Ramos (cell line): ENCODE measurements around the gene KCNQ4.

Experiments used
- in situ Hi-C: fragments of 300-500 bp; cut with MboI; formaldehyde crosslinking; loops from one replicate; pipeline ENCODE4 v1.14.3; 2022; ENCODE audit warnings: low sequenced_read_pairs; ENCODE audit not compliant: unreplicated experiment

Gene KCNQ4

DNA sequence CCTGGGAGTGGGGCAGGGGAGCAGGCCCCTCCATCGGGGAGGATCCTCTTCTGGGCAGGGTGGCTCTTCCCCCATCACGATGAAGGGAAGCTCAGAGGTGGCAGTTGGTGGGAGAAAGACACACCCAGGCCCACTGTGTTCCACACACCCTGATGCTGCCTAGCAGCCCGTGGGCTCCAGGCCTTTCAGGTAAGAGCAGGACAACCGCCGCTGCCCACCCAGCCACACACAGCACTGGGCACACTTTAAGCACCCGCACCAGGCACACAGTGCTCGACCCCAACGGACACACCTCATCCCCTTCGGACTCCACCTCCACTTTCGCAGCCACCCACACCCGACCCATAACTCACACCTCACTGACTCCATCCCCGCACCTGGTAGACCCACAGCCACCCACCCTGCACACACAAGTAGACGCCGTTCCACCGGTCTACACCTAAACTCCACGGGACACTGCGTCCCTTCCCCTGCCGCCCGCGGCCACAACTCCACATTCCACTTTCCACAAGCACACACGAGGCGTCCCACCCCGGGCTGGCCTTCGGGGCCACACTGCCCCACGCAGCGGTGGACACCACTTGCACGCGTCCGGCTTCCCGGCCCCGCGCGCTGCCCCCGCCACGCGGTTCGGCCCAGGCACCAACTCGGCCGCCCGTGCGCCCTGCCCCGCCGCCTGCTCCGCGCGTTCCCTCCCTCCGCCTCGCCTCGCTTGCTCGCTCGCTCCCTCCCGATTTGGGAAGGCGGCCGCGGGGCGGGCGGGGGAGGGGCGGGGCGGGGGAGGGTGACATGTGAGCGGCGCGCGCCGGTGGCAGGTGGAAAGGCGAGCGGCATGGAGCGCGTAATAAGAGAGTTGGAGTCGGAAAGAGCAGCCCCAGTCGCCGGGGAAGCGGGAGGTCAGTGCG lies at the start of gene KCNQ4:
Gene KCNQ4 (plus strand): TSS at position 787 of the 905 bp plus-strand sequence. CDS start 307 bp downstream, outside the sequence.
- in situ Hi-C loops, result no loop called here

DNA sequence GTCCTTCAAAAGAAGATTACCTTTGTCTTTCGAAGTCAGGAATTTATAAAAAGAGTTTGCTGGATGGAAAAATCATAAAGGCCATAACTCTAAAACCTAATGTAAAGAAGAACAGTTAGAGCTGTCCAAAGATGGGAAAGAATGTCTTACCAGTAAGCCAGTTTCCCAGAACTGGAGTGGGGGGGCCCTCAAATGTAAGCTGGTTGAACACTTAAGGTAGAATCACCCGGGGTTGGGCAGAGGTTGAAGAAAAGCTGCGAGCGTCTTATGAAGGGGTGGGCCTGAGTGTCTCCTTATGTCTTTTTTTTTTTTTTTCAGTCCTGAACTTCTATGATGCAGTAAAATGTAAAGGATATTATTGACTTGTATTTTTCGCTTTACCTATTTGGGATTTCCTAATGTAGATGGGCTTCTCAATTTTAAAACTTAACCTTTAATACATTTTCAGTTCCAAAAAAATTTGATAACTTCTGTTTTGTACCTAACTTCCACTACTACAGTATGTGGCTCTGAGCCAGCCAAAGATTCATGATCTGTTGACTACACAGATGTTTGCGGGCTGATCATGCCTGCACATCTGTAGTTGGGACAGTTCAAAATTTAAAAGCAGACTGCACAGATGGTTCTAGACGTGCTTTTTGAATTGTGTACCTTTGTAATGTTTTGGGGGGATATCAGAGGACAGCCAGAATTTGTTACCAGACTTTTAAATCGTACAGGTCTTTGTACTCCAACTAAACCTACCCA lies 48.5 kb upstream of the KCNQ4 start:
- in situ Hi-C loops, result no loop called here

DNA sequence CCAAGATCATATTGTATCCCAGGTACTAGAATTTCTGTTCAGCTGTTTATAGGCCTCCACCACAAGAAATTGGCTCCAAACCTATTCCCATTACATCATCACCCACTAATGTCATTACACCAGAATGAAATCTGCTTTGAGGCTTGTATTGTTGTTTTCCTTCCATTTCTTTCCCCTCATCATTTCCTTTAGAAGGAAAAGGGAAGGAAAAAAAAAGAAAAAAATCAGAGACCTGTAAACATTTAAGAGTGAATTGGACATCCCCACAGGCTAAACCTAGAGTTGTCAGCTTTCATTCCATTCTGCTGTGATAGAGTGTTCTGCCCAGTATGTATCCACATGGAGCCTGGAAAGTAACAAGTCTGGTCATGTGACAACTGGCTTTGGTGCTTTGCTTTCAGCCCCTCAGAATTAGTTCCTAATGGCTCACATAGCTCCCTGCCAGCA lies 47.5 kb upstream of the KCNQ4 start:
- in situ Hi-C loops, result no loop called here

DNA sequence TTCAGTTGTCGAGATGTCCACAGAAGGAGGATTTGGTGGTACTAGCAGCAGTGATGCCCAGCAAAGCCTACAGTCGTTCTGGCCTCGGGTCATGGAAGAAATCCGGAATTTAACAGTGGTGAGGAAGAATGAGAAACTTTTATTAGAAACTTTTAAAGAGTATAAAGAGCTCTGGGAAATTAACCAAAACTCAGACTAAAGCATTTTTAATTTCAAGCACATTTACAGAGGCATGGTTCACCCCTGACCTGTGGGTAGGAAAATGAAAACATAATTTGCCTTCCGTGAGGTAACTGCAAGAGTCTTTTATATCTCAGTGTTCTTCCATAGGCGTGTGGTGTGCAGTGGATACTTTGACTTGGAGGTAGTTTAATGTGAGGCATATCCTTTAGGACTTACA lies 44.8 kb upstream of the KCNQ4 start:
- in situ Hi-C loops, result no loop called here

DNA sequence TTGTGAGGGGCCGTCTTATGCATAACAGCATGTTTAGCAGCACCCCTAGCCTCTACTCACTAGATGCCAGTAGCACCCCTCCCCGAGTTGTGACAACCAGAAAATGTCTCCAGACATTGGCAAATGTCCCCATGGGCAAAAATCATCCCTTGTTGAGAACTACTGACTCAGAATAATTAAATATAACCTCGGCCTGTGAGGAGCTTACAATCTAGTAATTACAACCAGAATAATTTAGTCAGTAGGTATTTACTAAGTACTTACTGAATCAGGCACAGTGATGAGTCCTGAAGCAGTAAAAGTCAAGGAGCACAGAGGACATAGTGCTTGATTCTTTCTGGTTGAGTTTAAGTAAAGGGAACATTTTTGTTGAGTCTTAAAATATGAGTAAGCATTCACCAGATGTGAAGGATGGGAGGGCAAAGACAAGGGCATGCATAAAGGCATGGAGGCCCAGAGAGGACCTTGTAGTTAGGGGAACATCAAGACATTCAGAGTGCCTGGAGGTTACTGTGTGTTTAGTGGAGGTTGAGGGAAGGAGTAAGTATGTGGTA lies 44.1 kb upstream of the KCNQ4 start:
- in situ Hi-C loops, result no loop called here

DNA sequence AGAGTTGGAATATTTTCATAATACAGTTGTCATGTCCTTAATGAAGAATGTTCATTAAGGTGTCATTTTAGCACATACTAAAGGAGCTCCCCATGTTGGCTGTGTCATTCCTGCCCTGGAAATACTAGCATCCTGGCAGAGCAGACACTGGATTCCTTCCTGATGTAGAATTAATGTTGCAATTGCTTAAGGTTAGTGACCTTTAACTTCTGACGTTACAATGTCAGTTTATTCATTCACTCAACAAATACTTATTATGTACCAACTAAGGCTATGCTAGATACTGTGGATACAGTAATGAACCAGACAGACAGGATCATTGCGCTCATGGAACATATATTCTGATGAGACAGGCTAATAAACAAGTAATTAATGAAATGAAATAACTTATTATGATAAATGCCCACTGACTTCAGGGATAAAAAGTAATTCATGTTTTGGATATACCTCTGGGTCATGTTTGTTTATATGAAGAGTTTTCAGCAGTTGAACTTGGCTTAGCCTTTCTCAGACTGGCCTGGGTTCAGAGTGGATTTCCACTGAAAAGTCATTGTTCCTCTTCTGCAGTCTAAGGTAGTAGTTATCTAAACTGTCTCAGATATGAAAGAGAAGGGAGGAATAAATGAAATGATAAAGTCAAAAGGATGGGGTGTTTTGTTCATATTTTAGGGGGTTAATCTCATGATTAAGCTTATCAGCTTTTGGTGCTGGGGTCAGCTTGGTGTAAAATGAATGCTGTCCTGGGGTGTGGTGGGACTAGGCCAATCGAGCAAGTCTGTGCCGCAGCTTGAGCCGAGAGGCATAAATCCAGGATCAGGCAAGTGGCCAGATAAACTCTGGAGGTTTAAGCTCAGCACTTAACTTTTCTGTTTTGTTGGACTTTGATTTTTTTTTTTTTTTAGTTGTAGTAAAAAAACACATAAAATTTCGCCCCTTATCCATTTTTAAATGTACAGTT lies 43.3 kb upstream of the KCNQ4 start:
- in situ Hi-C loops, result no loop called here

DNA sequence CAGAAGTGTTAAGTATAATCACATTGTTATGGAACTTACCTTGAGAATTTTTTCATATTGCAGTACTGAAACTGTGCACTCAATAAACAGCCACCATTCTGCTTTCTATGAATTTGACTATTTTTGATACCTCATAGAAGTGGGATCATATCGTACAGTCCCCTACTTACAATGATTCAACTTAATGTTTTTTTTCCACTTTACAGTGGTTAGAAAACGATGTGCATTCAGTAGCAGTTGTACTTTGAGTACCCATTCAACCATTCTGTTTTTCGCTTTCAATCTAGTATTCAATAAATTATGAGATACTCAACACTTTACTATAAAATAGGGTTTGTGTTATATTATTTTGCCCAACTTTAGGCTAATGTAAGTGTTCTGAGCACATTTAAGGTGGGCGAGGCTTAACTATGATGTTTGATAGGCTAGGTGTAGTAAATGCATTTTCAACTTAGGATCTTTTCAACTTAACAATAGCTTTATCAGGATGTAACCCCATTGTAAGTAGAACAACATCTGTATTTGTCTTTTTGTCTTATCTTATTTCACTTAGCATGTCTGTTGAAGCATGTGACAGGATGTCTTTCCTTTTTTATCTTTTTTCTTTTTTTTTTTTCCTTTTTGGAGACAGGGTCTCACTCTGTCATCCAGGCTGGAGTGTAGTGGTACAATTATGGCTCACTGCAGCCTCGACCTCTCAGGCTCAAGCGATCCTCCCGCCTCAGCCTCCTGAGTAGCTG lies 42.4 kb upstream of the KCNQ4 start:
- in situ Hi-C loops, result no loop called here

DNA sequence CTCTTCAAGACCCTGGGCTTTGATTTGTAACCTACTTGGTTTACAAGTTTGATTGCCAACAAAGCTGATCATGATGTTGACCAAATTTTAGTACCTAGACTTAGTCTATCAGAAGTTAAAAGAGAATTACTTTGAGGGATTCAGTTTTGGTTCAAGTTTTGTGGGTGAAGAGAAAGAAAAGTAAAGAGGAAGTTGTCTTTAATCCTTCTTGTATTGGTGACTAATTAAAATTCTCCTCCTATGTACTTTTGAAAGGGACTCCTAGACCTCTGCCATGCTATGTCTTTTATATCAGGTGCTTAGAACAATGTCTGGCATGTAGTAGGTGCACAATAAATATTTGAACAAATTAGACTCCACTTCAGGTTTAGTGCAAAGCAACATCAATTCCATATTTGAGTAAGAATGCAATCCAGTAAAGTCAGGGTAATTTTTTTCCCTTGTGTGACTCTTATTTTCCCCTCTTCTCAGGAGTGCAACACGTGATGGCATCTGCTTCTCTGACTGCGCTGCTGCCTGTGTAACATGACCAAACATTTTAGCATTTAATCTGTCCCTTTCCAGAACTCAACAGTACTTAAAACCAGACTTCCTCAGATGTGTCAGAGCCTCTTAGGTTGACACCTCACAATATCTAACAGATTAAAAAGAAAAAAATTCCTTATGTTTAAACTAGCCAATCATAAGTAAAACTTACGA lies 41.1 kb upstream of the KCNQ4 start:
- in situ Hi-C loops, result no loop called here

DNA sequence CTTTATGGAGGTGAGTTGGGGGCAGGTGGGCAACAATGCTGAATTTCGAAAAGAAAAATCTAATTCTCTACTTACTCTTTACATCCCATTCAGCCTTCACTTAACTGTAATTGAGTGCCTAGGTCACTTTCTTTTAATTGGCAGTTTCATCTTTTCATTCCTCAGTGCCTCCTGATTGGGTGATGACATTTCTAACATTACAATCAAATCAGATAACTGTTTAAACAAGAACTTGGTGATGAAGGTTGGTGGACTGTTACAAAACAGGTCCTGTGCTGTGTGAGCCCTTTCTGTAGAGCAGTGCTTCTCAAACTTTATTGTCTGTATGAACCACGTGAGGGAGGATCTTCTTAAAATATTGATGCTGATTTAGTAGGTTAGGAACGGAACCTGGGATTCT lies 40.1 kb upstream of the KCNQ4 start:
- in situ Hi-C loops, result no loop called here

DNA sequence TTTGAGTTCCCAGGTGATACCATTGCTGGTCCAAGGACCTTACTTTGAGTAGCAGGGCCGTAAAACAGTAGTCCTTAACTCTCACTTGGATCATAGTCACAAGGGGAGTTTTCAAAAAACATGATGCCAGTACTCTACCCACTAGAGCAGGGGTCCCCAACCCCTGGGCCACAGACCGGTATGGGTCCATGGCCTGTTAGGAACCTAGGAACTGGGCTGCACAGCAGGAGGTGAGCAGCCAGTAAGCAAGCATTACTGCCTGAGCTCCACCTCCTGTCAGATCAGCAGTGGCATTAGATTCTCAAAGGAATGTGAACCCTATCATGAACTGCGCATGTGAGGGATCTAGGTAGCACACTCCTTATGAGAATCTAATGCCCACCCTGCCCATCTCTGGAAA lies 39.7 kb upstream of the KCNQ4 start:
- in situ Hi-C loops, result no loop called here

DNA sequence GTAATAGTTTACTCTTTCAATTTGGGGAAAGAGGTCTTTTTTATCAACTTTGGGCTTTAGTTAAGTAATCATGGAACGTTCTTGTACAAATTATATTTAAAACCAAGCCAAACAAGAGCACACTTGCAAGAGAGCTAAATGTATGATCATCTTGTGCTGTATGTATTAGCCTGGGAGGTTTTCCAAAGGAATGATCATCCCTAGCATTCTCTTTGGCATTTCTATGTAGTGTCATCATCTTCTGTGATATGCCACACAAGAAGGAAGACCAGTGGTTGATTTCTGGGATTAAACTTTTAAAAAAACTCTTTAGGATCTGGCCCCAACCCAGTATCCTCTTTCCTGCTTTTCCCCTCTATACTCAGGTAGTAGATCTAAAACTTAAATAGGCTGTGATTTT lies 38.4 kb upstream of the KCNQ4 start:
- in situ Hi-C loops, result no loop called here

DNA sequence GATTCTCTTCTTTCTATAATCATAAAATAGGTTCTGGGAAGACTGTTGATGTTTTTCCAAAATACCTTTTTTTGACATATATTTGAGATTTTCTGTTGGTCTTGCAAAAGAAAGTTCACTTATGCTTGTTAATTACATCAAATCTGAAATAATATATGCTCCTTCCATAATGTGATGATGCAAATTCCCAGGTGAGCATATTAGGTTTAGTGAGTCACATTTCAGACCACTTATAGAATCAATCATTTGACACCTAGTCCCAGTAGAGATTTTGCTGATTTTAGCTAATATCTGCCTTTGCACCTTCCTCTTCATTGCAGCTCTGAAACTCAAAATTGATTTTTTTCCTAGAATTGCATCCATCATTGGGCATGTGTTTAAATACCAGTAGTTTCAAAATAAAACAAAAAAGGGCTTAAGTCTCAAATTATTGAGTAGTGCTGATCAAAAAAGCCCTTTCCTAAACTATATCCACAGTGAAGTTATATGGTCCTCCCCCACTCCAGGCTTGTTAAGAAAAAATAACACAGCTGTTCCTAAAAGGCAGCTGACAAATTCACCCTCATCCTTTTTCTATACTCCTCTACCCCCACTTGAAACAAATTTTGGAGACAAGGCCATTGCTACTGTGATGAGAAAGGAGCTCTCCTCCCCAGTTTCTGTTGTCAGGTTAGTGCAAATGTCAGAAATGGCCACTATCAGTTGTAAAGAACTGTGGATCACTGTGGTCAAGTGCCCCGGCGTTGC lies 37.1 kb upstream of the KCNQ4 start:
- in situ Hi-C loops, result no loop called here

DNA sequence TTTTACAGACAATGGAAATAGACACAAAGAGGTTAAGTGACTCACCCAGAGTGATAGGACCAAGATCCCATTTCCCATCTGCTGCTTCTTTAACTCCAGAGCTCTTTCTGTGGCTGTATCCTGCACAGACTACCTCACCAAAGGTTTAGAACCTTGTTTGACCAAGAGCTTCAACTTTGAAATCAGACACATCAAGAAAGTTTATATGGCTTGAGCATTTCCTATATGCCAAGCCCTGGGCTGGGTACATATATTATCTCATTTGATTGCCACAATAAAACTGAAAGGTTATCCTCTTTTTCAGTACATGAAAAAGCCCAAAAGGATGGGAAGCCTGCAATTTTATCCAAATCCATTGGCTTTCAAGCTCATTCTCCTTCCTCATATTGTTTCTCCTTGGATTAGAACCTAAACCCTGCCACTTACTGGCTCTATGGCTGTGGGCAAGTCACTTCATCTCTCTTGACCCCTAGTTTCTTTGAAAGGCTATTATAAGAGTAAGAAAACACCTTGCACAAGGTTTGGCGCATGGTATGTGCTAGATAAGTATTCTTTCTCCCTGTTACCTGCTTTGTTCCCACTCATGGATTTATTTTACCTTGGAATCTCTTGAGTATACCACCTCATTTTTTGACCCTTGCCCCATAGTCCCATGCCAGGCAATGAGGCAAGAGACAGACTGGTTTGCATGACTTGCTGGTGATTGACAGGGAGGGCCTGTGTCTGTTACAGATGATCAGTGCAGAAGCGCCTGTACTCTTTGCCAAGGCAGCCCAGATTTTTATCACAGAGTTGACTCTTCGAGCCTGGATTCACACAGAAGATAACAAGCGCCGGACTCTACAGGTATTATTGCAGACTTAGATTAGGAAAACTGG lies 34.5 kb upstream of the KCNQ4 start:
- in situ Hi-C loops, result no loop called here

DNA sequence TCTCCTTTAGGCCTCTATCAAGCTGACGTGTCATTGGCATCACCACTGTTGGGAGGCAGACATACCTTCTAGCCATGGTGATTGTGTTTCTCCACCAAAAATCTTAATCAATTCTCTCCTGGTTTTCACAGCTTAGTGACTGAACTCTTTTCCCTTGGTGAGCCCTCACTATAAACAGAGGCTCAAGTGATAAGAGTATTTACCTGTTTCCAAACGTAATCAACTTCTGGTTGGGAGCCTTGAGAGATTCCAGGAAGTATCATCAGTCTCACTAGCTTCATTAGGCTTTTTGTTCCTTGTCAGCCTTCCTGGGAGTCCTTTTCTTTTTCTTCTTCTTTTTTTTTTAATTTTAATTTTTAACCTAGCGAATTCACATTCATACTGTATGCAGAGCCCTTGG lies 33.8 kb upstream of the KCNQ4 start:
- in situ Hi-C loops, result no loop called here

DNA sequence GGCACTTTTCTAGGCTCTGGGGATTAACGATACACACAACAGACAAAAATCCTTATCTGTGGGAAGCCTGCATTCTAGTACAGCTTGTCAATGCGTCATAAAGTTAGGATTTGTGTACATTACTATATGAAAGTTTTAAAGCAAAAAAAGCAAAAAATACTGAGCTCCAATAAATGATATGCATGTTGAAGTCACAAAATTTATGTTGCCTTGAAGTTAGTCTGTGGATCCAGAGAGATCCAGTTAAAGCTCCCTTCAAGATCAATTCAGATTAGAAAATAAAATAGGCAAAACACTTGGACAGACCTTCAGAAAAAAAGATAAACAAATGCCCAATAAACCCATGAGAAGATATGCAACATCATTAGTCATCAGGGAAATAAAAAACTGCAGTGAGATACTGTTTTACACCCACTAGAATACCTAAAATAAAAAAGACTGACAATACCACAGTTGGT lies 33.1 kb upstream of the KCNQ4 start:
- in situ Hi-C loops, result no loop called here

DNA sequence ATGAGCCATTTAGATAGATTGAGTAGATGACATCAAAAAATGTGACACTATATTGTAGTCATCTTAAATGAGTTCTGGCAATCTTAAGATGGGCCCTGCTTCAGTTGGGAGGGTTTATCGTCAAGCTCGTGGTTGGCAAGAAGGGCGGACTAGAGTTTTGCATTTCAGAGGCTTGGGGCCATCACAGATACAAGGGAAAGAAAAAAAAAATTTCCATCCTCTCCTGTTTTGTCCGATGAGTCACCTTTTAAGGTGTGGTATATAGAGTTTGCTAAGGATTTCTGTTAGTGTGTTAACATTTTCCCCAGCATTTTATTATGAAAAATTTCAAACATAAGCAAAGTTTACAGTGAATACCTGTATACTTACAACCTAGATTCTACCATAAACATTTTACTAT lies 31.8 kb upstream of the KCNQ4 start:
- in situ Hi-C loops, result no loop called here
